Nephron (organoid): ENCODE measurements around the gene ZNF804A.

Experiments
- H3K27ac Mint-ChIP-seq, 3 experiments: 2 replicates each; pipeline ENCODE4 v1.8.0; 2020; ENCODE audit warnings: mixed read lengths in 3 of 3, mild to moderate bottlenecking in 2 of 3, moderate library complexity in 1 of 3
- H3K27me3 Mint-ChIP-seq: 2 replicates; pipeline ENCODE4 v1.8.0; 2021; ENCODE audit warnings: low read depth, mild to moderate bottlenecking, moderate library complexity, mixed read lengths
- H3K36me3 Mint-ChIP-seq: 2 replicates; pipeline ENCODE4 v1.8.0; 2020; ENCODE audit warnings: low read depth, mixed read lengths
- H3K4me1 Mint-ChIP-seq: 2 replicates; pipeline ENCODE4 v1.8.0; 2020; ENCODE audit warnings: mixed read lengths
- H3K4me3 Mint-ChIP-seq, 3 experiments: 2 replicates each; pipeline ENCODE4 v1.8.0; 2020; ENCODE audit warnings: mild to moderate bottlenecking in 3 of 3, mixed read lengths in 3 of 3, moderate library complexity in 2 of 3
- H3K9me3 Mint-ChIP-seq: 2 replicates; pipeline ENCODE4 v1.8.0; 2020; ENCODE audit warnings: mixed read lengths
- TF ChIP-seq, protein P1 (sequence below), 3 experiments: fragments of 200-600 bp; sonication (generic); IDR thresholded peaks; one replicate each; pipeline ENCODE4 v1.5.0; 2021; ENCODE audit warnings: antibody characterized with exemption in 3 of 3; ENCODE audit not compliant: unreplicated experiment in 3 of 3

ZNF804A gene

DNA sequence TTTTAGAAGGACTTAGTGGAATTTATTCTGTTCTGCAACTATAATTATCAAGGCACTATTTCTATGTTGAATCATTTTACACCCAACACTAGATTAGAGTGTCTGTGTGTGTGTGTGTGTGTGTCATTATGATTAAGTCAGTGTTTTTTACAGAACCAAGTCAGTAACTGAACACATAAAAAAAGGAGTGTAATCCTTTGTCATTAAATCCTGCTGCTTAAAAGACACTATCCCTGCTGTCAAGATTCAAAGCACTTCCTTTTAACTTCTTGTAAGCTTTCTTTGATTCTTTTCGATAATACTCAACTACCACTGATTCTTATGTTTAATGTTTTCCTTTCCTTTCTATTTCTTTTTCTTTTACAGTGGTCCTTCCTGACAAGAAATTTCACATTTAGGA is 306.7 kb downstream of the ZNF804A start:
- Mint-ChIP-seq H3K36me3 (no peaks in the 10 kb centered on the region), H3K4me1 (no peaks in the 10 kb centered on the region), H3K27ac (no peak overlapping the region), H3K27me3 (no peaks in the 10 kb centered on the region), H3K9me3 (no peaks in the 10 kb centered on the region), H3K4me3 (no peak overlapping the region)
- TF ChIP-seq, protein P1, sequence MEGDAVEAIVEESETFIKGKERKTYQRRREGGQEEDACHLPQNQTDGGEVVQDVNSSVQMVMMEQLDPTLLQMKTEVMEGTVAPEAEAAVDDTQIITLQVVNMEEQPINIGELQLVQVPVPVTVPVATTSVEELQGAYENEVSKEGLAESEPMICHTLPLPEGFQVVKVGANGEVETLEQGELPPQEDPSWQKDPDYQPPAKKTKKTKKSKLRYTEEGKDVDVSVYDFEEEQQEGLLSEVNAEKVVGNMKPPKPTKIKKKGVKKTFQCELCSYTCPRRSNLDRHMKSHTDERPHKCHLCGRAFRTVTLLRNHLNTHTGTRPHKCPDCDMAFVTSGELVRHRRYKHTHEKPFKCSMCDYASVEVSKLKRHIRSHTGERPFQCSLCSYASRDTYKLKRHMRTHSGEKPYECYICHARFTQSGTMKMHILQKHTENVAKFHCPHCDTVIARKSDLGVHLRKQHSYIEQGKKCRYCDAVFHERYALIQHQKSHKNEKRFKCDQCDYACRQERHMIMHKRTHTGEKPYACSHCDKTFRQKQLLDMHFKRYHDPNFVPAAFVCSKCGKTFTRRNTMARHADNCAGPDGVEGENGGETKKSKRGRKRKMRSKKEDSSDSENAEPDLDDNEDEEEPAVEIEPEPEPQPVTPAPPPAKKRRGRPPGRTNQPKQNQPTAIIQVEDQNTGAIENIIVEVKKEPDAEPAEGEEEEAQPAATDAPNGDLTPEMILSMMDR (IDR thresholded peaks at IDR 0.05; ENCODE audit: unreplicated experiment in 3 of 3) = no peak

DNA sequence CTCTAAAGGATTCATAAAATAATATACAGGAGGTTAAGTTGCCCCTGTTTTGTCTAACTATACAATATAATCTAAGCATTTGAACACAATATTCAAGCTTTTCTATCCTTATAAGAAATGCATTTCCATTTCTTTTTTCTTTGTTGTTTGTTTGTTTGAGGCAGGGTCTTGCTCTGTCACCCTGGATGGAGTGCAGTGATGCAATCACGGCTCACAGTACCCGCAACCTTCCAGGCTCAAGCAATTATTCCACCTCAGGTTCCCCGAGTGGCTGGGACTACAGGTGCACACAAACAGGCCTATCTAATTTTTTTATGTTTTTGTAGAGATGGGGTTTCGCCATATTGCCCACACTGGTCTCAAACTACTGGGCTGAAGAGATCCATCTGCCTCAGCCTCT is 307.8 kb downstream of the ZNF804A start:
- H3K4me3 Mint-ChIP-seq = no peak overlapping the region
- no peaks in the 10 kb centered on the region for H3K4me1 Mint-ChIP-seq
- no peaks in the 10 kb centered on the region for H3K36me3 Mint-ChIP-seq
- no peaks in the 10 kb centered on the region for H3K27me3 Mint-ChIP-seq
- TF ChIP-seq, protein P1 (IDR thresholded peaks at IDR 0.05; ENCODE audit: unreplicated experiment in 3 of 3) = no peak
- no peaks in the 10 kb centered on the region for H3K9me3 Mint-ChIP-seq
- H3K27ac Mint-ChIP-seq = no peak overlapping the region

DNA sequence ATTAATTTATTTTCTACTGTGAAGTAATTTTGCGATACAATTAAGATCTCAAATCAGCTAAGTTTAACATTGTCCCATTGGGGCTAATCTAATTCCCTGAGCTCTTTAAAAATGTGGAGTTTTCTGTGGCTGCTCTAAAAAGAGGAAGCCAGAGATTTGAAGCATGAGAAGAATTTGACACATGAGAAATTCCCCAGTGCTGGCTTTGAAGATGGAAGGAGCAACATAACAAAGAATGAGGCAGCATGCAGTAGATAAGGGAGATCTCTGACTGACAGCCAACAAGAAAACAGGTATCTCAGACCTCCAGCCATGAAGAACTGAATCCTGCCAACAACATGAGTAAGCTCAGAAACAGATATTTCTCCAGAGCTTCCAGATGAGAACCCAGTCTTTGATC is 308.4 kb downstream of the ZNF804A start:
- Mint-ChIP-seq H3K4me3 (no peak overlapping the region), H3K9me3 (no peaks in the 10 kb centered on the region), H3K27ac (no peak overlapping the region), H3K36me3 (no peaks in the 10 kb centered on the region), H3K4me1 (no peaks in the 10 kb centered on the region), H3K27me3 (no peaks in the 10 kb centered on the region)
- TF ChIP-seq, protein P1 (IDR thresholded peaks at IDR 0.05; ENCODE audit: unreplicated experiment in 3 of 3) = no peak

DNA sequence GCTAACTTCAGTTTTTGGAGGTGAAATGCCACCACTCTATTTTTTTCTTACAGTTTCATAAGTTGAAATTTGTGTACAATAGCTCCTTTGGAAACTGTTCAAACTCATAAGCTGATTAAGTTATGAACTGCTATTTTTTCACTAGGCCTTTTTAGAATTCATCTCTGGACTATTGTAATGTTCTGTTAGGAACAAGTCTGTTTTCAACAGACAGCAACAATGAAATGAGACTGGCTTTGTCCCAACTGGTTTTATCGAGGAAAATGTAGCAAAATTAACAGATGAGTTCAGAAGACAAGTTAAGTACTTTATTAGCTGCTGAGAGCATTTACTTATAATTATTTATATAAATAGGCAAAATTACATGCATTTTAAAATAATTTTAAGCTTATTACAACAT is 310.6 kb downstream of the ZNF804A start:
- Mint-ChIP-seq H3K27ac (no peak overlapping the region), H3K27me3 (no peaks in the 10 kb centered on the region), H3K4me3 (no peak overlapping the region), H3K9me3 (peaks cover 7% of the 10 kb centered on the region), H3K36me3 (no peaks in the 10 kb centered on the region), H3K4me1 (no peaks in the 10 kb centered on the region)
- TF ChIP-seq, protein P1 (IDR thresholded peaks at IDR 0.05; ENCODE audit: unreplicated experiment in 3 of 3) = no peak

DNA sequence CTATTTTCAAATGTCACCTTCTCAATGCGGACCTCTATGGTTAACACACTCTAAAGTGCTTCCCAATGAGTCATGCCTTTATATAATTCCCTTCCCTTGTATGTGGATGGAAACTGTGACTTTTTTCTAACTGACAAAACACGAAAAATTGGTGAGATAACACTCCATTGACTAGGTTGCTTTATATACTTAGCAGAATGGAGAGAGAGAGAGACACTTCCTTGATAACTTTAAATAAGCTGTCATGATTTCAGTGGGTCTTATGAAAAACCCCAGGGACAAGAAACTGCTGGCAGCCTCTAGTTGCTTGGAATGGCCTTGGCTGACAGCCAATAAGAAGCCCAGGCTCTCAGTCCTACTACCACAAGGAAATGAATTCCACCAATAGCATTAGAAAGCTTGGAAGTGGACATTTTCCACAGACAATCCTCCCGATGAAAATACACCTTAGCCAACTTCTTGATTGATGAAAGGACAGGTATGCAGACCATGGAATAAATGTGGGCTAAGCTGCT is 322.2 kb downstream of the ZNF804A start:
- no peaks in the 10 kb centered on the region for H3K27me3 Mint-ChIP-seq
- peaks cover 5% of the 10 kb centered on the region for H3K9me3 Mint-ChIP-seq
- TF ChIP-seq, protein P1 (IDR thresholded peaks at IDR 0.05; ENCODE audit: unreplicated experiment in 3 of 3) = no peak
- no peaks in the 10 kb centered on the region for H3K4me1 Mint-ChIP-seq
- H3K27ac Mint-ChIP-seq = no peak overlapping the region
- H3K4me3 Mint-ChIP-seq = no peak overlapping the region
- H3K36me3 Mint-ChIP-seq = no peaks in the 10 kb centered on the region

DNA sequence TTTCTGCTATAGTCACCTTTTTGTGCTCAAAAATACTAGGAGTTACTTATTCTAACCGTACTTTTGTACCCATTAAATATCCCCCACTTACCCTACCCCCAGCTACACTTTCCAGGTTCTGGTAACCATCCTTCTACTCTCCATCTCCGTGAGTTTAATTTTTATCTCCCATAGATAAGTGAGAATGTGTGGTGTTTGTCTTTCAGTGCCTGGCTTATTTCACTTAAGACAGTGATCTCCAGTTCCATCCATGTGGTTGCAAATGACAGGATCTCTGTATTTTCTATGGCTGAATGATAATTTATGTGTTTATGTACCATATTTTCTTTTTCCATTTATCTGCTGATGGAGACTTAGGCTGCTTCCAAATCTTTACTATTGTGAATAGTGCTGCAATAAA is 323.3 kb downstream of the ZNF804A start:
- H3K4me1 Mint-ChIP-seq = no peaks in the 10 kb centered on the region
- H3K36me3 Mint-ChIP-seq = no peaks in the 10 kb centered on the region
- H3K27me3 Mint-ChIP-seq = no peaks in the 10 kb centered on the region
- TF ChIP-seq, protein P1 (IDR thresholded peaks at IDR 0.05; ENCODE audit: unreplicated experiment in 3 of 3) = no peak
- H3K4me3 Mint-ChIP-seq = no peak overlapping the region
- no peak overlapping the region for H3K27ac Mint-ChIP-seq
- H3K9me3 Mint-ChIP-seq = peaks cover 11% of the 10 kb centered on the region
